Liver (tissue), 9 donors: ENCODE data around the gene SLC6A17. TPM values are rescaled to one million over a fixed set of nuclear protein-coding genes. Genes with fewer than 3 reads are reported as not detected.

ENCODE experiments used
- DNase-seq: peaks from one replicate; pipeline ENCODE4 v3.0.0-alpha.2; 2017; ENCODE audit warnings: low spot score
- H3K27ac ChIP-seq, 2 donors: one replicate each; pipeline ENCODE4 v1.7.0; 2013; ENCODE audit warnings: inconsistent platforms in 2 of 2, low read length in 2 of 2, control low read depth in 1 of 2, low read depth in 1 of 2, mild to moderate bottlenecking in 1 of 2
- H3K27me3 ChIP-seq, 4 donors: one replicate each; pipeline versions ENCODE4 v1.6.1 to v1.7.0; 2013; ENCODE audit warnings: low read length in 3 of 4, inconsistent platforms in 1 of 4, mild to moderate bottlenecking in 1 of 4, moderate library complexity in 1 of 4; ENCODE audit not compliant: control insufficient read depth in 4 of 4, insufficient read depth in 4 of 4
- H3K36me3 ChIP-seq, 4 donors: one replicate each; pipeline versions ENCODE4 v1.6.1 to v1.7.0; 2013; ENCODE audit warnings: low read length in 3 of 4, mild to moderate bottlenecking in 3 of 4, low read depth in 1 of 4, moderate library complexity in 1 of 4; ENCODE audit not compliant: control insufficient read depth in 4 of 4, insufficient read depth in 3 of 4
- H3K4me1 ChIP-seq, 4 donors: one replicate each; pipeline versions ENCODE4 v1.6.1 to v1.7.0; 2013; ENCODE audit warnings: low read length in 3 of 4, mild to moderate bottlenecking in 3 of 4, moderate library complexity in 1 of 4; ENCODE audit not compliant: control insufficient read depth in 4 of 4, insufficient read depth in 4 of 4
- H3K4me3 ChIP-seq, 3 donors: one replicate each; pipeline versions ENCODE4 v1.6.1 to v1.7.0; 2013; ENCODE audit warnings: low read length in 3 of 3, control low read depth in 1 of 3, low read depth in 1 of 3, mild to moderate bottlenecking in 1 of 3
- H3K9ac ChIP-seq, 2 donors: one replicate each; pipeline ENCODE4 v1.7.0; 2013; ENCODE audit warnings: low read length in 2 of 2, mild to moderate bottlenecking in 2 of 2, moderate library complexity in 2 of 2, control low read depth in 1 of 2, low read depth in 1 of 2
- H3K9me3 ChIP-seq, 4 donors: one replicate each; pipeline versions ENCODE4 v1.6.1 to v1.7.0; 2013; ENCODE audit warnings: low read length in 3 of 4; ENCODE audit not compliant: control insufficient read depth in 4 of 4
- EGR1 ChIP-seq, 2 donors: IDR thresholded peaks; 2 replicates each; pipeline ENCODE4 v1.6.1; 2016 to 2018; ENCODE audit warnings: antibody characterized with exemption in 2 of 2, low read depth in 2 of 2
- FOXA1 ChIP-seq: IDR thresholded peaks from 2 replicates; pipeline ENCODE4 v1.6.1; 2016; ENCODE audit warnings: antibody characterized with exemption
- FOXA2 ChIP-seq: IDR thresholded peaks from 2 replicates; pipeline ENCODE4 v1.6.1; 2016; ENCODE audit warnings: antibody characterized with exemption
- GABPA ChIP-seq, 2 donors: IDR thresholded peaks in 1 of 2; conservative IDR thresholded peaks in 1 of 2; 2 replicates each; pipeline ENCODE4 v1.6.1; 2016; ENCODE audit warnings: antibody characterized with exemption in 2 of 2, mild to moderate bottlenecking in 1 of 2, moderate library complexity in 1 of 2
- HNF4A ChIP-seq, 2 donors: conservative IDR thresholded peaks; 2 replicates each; pipeline ENCODE4 v1.6.1; 2016; ENCODE audit warnings: antibody characterized with exemption in 2 of 2, mild to moderate bottlenecking in 2 of 2
- NR2F2 ChIP-seq: IDR thresholded peaks from 2 replicates; pipeline ENCODE4 v1.6.1; 2016; ENCODE audit warnings: antibody characterized with exemption
- RAD21 ChIP-seq, 2 donors: IDR thresholded peaks; 2 replicates each; pipeline ENCODE4 v1.6.1; 2016; ENCODE audit warnings: antibody characterized with exemption in 2 of 2, mild to moderate bottlenecking in 2 of 2
- RXRA ChIP-seq, 2 donors: IDR thresholded peaks; 2 replicates each; pipeline ENCODE4 v1.6.1; 2017 to 2018; ENCODE audit warnings: antibody characterized with exemption in 2 of 2, mild to moderate bottlenecking in 1 of 2
- SP1 ChIP-seq: IDR thresholded peaks from 2 replicates; pipeline ENCODE4 v1.6.1; 2018; ENCODE audit warnings: antibody characterized with exemption, mild to moderate bottlenecking
- TAF1 ChIP-seq: conservative IDR thresholded peaks from 2 replicates; pipeline ENCODE4 v1.6.1; 2016; ENCODE audit warnings: antibody characterized with exemption, mild to moderate bottlenecking
- YY1 ChIP-seq: IDR thresholded peaks from 2 replicates; pipeline ENCODE4 v1.6.1; 2016; ENCODE audit warnings: antibody characterized with exemption, mild to moderate bottlenecking
- WGBS: extraction: QIAGEN DNeasy Blood & Tissue Kit; methylation state at CpG from one replicate; pipeline ENCODE4 v1.1.7; 2013; 5-methylcytosine and 5-hydroxymethylcytosine counted together
- polyA plus RNA-seq, 2 donors: library from polyadenylated mRNA; stranded (reverse) in 1 of 2; unstranded in 1 of 2; fragments of 200-250 nt in 1 of 2; fragments of >200 nt in 1 of 2; fragmentation: Nextera tagmentation in 1 of 2; extraction: Ambion mirVana in 1 of 2; gene quantifications; one replicate each; pipeline versions ENCODE4 v1.2.1 to v1.2.3, GENCODE V29; 2013 to 2015
- total RNA-seq, 2 donors: library from RNA; depleted of rRNA; stranded (reverse); fragments of >200 nt; gene quantifications; one replicate each; pipeline ENCODE4 v1.2.3, GENCODE V29; 2014
- TF ChIP-seq, protein P1 (sequence below): IDR thresholded peaks from 2 replicates; pipeline ENCODE4 v1.6.1; 2016; ENCODE audit warnings: antibody characterized with exemption
- TF ChIP-seq, protein P2 (sequence below): IDR thresholded peaks from 2 replicates; pipeline ENCODE4 v1.6.1; 2016; ENCODE audit warnings: antibody characterized with exemption
- TF ChIP-seq, protein P3 (sequence below): IDR thresholded peaks from 2 replicates; pipeline ENCODE4 v1.6.1; 2016; ENCODE audit warnings: antibody characterized with exemption
- TF ChIP-seq, protein P4 (sequence below): fragments of 150-350 bp; IDR thresholded peaks from 2 replicates; pipeline ENCODE4 v1.5.1; 2017; ENCODE audit warnings: improper control_type of control experiment, low read depth, low read length; ENCODE audit not compliant: missing input control
- donor health status: healthy.
- donor health status: healthy.
- donor health status: healthy.
- donor health status: healthy.
- donor health status: healthy.

The SLC6A17 gene
- total and polyA plus RNA-seq, 4 donors: not detected

DNA sequence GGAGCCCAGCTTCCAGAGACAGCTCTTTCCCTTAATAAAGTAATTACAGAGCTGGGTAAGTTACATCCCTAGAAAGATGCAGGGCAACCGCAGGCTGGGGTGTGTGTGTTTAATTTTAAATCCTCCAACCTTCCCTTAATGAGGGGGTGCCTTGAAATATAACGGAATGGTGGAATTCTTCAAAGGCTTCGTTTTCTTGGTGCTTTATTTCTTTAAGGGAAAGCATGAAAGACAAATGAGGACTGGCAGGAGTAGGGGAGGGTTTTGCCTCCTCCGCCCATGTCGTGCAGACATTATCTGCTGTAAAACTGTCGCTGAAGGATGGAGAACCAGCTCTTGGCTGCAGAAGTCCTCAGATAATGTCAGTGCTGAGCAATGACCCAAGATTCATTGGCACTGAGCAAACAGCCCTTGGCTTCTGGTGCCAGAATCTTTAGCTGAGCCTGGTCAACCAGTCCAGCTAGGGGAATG lies 15.5 kb downstream of the SLC6A17 start (continued):
- TF ChIP-seq, protein P1, sequence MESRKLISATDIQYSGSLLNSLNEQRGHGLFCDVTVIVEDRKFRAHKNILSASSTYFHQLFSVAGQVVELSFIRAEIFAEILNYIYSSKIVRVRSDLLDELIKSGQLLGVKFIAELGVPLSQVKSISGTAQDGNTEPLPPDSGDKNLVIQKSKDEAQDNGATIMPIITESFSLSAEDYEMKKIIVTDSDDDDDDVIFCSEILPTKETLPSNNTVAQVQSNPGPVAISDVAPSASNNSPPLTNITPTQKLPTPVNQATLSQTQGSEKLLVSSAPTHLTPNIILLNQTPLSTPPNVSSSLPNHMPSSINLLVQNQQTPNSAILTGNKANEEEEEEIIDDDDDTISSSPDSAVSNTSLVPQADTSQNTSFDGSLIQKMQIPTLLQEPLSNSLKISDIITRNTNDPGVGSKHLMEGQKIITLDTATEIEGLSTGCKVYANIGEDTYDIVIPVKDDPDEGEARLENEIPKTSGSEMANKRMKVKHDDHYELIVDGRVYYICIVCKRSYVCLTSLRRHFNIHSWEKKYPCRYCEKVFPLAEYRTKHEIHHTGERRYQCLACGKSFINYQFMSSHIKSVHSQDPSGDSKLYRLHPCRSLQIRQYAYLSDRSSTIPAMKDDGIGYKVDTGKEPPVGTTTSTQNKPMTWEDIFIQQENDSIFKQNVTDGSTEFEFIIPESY: no peak
- TF ChIP-seq EGR1 (IDR thresholded peaks at IDR 0.05; ENCODE audit: low read depth in 2 of 2) (no peak), HNF4A (conservative IDR thresholded peaks at IDR 0.05) (no peak)

DNA sequence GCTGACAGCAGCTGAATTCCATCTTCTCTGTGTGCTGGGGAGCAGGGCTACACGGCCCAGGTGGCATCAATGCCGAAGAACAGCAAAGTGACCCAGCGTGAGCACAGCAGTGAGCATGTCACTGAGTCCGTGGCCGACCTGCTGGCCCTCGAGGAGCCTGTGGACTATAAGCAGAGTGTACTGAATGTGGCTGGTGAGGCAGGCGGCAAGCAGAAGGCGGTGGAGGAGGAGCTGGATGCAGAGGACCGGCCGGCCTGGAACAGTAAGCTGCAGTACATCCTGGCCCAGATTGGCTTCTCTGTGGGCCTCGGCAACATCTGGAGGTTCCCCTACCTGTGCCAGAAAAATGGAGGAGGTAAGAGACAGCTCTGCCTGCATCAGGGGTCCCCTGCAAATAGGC lies 16.6 kb downstream of the SLC6A17 start:
- TF ChIP-seq, protein P1: no peak
- TF ChIP-seq NR2F2: no peak
- TF ChIP-seq, protein P2, sequence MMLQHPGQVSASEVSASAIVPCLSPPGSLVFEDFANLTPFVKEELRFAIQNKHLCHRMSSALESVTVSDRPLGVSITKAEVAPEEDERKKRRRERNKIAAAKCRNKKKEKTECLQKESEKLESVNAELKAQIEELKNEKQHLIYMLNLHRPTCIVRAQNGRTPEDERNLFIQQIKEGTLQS: no peak
- no peak for TF ChIP-seq SP1
- no peak for TF ChIP-seq YY1
- no peak for TF ChIP-seq FOXA2
- TF ChIP-seq, protein P3, sequence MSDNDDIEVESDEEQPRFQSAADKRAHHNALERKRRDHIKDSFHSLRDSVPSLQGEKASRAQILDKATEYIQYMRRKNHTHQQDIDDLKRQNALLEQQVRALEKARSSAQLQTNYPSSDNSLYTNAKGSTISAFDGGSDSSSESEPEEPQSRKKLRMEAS: no peak
- no peak for TF ChIP-seq FOXA1
- TF ChIP-seq, protein P4, sequence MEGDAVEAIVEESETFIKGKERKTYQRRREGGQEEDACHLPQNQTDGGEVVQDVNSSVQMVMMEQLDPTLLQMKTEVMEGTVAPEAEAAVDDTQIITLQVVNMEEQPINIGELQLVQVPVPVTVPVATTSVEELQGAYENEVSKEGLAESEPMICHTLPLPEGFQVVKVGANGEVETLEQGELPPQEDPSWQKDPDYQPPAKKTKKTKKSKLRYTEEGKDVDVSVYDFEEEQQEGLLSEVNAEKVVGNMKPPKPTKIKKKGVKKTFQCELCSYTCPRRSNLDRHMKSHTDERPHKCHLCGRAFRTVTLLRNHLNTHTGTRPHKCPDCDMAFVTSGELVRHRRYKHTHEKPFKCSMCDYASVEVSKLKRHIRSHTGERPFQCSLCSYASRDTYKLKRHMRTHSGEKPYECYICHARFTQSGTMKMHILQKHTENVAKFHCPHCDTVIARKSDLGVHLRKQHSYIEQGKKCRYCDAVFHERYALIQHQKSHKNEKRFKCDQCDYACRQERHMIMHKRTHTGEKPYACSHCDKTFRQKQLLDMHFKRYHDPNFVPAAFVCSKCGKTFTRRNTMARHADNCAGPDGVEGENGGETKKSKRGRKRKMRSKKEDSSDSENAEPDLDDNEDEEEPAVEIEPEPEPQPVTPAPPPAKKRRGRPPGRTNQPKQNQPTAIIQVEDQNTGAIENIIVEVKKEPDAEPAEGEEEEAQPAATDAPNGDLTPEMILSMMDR: no peak
- TF ChIP-seq HNF4A (conservative IDR thresholded peaks at IDR 0.05): no peak
- no peak for TF ChIP-seq EGR1 (IDR thresholded peaks at IDR 0.05; ENCODE audit: low read depth in 2 of 2)
- no peak for TF ChIP-seq TAF1
- no peak for TF ChIP-seq RAD21 (IDR thresholded peaks at IDR 0.05)
- TF ChIP-seq RXRA (IDR thresholded peaks at IDR 0.05): no peak
- TF ChIP-seq GABPA (IDR thresholded peaks at IDR 0.05 in 1 of 2, conservative IDR thresholded peaks at IDR 0.05 in 1 of 2): no peak
- DNase-seq: no peak
- Histone ChIP-seq H3K27me3 (no peaks in the 10 kb centered on the region), H3K9me3 (no peaks in the 10 kb centered on the region), H3K36me3 (no peaks in the 10 kb centered on the region), H3K4me3 (no peak overlapping the region), H3K9ac (no peak overlapping the region), H3K27ac (no peak overlapping the region), H3K4me1 (no peaks in the 10 kb centered on the region)
- WGBS: 87% methylated on average over 11 of the region's 11 CpGs
